ENCODE data around the gene RXRA.

GRCh38 chr9:134432471-134432870 lies 106.2 kb downstream of the RXRA start:
- TF ChIP-seq, protein P1, sequence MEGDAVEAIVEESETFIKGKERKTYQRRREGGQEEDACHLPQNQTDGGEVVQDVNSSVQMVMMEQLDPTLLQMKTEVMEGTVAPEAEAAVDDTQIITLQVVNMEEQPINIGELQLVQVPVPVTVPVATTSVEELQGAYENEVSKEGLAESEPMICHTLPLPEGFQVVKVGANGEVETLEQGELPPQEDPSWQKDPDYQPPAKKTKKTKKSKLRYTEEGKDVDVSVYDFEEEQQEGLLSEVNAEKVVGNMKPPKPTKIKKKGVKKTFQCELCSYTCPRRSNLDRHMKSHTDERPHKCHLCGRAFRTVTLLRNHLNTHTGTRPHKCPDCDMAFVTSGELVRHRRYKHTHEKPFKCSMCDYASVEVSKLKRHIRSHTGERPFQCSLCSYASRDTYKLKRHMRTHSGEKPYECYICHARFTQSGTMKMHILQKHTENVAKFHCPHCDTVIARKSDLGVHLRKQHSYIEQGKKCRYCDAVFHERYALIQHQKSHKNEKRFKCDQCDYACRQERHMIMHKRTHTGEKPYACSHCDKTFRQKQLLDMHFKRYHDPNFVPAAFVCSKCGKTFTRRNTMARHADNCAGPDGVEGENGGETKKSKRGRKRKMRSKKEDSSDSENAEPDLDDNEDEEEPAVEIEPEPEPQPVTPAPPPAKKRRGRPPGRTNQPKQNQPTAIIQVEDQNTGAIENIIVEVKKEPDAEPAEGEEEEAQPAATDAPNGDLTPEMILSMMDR (IDR thresholded peaks at IDR 0.05; ENCODE audit: poor library complexity, severe bottlenecking): no peak
- TF ChIP-seq RAD21 (conservative IDR thresholded peaks at IDR 0.05) (no peak), POLR2AphosphoS5 (IDR thresholded peaks at IDR 0.05) (no peak), EZH2 (IDR thresholded peaks at IDR 0.05; ENCODE audit: borderline replicate concordance, insufficient read depth, low read length, poor library complexity, severe bottlenecking) (no peak), MXI1 (conservative IDR thresholded peaks at IDR 0.05; ENCODE audit: poor library complexity, severe bottlenecking) (no peak), EP300 (conservative IDR thresholded peaks at IDR 0.05; ENCODE audit: poor library complexity, severe bottlenecking) (no peak)
